HTR-8/SVneo (cell line): ENCODE data around the gene RHBDL3.
"Not testable (repeated sequence)": the region's sequence is repeated elsewhere in the genome, so short reads cannot be mapped to it uniquely, and the experiment has no call there.

ENCODE experiments used
- DNase-seq: peaks from one replicate; pipeline ENCODE4 v3.0.0; 2011; ENCODE audit warnings: low spot score, mixed read lengths; ENCODE audit not compliant: insufficient read length
- FAIRE-seq: peaks from 2 replicates; lab custom pipeline; 2011; peaks lifted over from hg19 to GRCh38; lab: Jason Lieb, UNC

RHBDL3 gene

GRCh38 chr17:32265192-32265923 lies at the start of gene RHBDL3:
TSS of gene RHBDL3 (plus strand) at chr17:32265832. CDS start at chr17:32266190, 358 bp downstream.
- DNase-seq (no peak), FAIRE-seq (no peak)

- FAIRE-seq: no peak
- DNase-seq: peak; percentile 20
Observed at GRCh38 chr17:32222621-32223020, 43.0 kb upstream of the RHBDL3 start.

DNA sequence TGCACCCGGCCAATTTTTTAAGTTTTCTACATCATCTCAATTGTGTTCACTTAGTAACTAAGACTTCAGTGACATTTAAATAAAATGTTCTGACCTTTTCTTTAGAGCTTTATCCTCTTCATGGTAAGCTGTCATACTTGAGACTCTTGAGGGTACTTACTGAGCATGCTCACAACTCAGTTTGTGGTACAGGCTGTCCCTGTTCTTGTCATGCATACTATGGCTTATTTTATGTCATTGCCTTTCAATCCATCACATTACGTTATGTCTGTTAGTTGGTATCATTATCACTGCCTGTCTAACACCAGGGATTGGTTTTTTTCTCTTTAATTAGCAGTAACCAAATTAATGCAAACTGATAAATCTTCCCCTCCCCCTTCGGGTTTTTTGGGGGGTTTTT lies 41.9 kb upstream of the RHBDL3 start:
- peak; percentile 9 for FAIRE-seq

GRCh38 chr17:32226886-32227285 lies 38.7 kb upstream of the RHBDL3 start:
- no peak for DNase-seq
- FAIRE-seq: no peak

More for the DNA sequence above, 41.9 kb upstream of the RHBDL3 start:
- no peak for DNase-seq

GRCh38 chr17:32227910-32228309 lies 37.7 kb upstream of the RHBDL3 start:
- no peak for DNase-seq
- FAIRE-seq: no peak

GRCh38 chr17:32235588-32235987 lies 30.0 kb upstream of the RHBDL3 start:
- FAIRE-seq (no peak), DNase-seq (no peak)

DNA sequence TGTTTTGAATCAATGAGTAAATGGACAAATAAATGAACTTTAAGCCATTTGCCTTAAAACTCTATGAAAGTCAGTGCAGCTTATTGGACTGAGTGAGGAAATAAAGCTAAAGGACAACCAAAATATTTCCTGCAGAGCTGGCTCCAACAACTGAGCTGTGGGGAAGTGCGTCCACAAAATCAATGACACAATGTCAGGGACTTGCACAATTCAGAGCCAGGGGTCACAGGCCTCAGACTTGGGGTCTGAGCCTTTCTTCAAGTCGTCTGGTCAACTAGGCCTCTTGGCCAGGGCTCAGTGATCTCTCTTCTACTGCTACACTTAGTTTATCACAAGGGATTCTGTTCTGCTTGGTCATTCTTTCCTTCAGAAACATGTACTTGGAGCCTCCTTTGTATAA lies 26.2 kb upstream of the RHBDL3 start:
- DNase-seq (no peak), FAIRE-seq (no peak)

GRCh38 chr17:32240750-32241149 lies 24.9 kb upstream of the RHBDL3 start:
- no peak for FAIRE-seq

GRCh38 chr17:32241640-32242039 lies 24.0 kb upstream of the RHBDL3 start:
- no peak for FAIRE-seq
- no peak for DNase-seq

More at GRCh38 chr17:32240750-32241149, 24.9 kb upstream of the RHBDL3 start:
- DNase-seq: no peak

DNA sequence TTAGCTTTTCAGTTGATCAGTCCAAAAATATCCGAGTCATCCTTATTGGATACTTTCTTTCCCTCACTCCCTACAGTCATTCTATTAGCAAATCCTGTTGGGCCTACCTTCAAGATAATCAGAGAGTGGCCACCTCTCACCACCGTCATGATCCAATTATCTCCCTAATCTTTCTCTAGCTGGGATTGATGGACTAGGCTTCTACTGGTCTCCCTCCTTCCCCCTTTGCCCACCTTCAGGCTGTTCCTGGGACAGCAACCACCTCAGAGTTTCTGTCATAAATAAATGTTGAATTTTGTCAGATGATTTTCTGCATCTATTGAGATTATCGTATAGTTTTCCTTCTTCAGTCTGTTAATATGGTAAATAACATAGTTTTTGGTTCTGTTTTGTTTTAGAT lies 16.2 kb upstream of the RHBDL3 start:
- FAIRE-seq (no peak), DNase-seq (no peak)

GRCh38 chr17:32253117-32253611 lies 12.5 kb upstream of the RHBDL3 start:
- FAIRE-seq: no peak
- peak; percentile 85 for DNase-seq

DNA sequence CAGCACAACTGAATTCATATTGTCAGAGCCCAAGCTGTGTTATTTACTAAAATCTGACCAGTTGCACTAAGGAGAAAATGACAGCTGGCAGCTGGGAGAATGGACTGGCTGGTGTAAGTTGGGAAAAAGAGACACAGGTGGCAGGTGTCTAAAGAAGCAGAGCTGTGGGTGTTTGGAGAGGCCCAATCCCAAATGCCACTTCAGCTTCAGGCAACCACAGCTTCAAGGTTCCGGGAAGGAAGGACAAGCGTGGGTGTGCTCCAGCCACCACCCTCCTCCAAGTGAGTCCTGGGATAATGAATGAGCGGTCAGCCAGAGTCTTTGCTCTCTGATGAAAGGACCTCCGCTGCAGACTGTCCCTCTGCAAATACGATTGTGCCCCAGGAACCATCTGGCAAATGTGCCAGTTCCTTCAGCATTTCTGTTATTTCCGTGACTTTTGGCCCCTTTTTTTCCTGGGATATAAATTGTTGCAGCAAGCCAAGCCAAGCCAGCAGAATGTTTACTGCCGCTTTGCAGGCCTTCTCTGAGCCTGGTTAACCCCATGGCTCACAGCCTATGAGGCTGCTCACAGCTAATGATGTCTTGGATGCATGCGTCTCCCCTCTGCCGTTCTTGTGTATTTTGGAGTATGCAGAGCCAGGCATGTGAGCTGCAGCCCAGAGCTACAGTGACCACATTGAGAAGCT lies 9.5 kb upstream of the RHBDL3 start:
- DNase-seq: no peak
- no peak for FAIRE-seq

DNA sequence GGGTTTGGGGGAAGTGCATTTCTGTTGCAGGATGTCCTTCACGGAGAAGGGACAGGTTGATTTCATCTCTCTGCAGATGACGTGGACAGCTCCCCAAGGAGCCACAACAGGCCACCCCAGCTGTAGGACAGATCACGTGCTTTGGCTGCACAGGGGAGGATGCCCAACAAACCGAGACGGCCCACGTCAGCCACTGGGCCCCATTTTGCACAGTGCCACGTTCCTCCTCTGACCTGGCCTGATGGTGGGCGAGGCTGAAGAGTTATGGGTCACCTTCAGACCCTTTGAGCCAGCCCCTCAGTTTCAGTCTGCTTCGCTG lies 9.0 kb upstream of the RHBDL3 start:
- DNase-seq (no peak), FAIRE-seq (no peak)

GRCh38 chr17:32258383-32259140 lies 7.1 kb upstream of the RHBDL3 start:
- FAIRE-seq (no peak), DNase-seq (no peak)

GRCh38 chr17:32259586-32259985 lies 6.0 kb upstream of the RHBDL3 start:
- FAIRE-seq (no peak), DNase-seq (no peak)

GRCh38 chr17:32261417-32261736 lies 4.3 kb upstream of the RHBDL3 start:
- DNase-seq (no peak), FAIRE-seq (no peak)

GRCh38 chr17:32261936-32262510 lies 3.6 kb upstream of the RHBDL3 start:
- DNase-seq (no peak), FAIRE-seq (no peak)

DNA sequence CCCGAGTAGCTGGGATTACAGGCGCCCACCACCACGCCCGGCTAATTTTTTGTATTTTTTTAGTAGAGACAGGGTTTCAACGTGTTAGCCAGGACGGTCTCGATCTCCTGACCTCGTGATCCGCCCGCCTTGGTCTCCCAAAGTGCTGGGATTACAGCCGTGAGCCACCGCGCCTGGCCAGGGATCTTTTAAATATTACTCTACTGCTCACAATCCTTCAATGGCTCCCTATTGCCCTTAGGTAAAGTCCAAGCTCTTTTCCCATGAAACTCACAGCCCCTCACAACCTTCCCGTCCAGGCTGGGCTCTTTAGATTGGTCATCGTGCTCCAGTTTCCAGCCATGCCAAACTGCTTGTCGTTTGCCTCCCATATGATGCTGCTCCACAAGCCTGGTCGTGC lies 2.1 kb upstream of the RHBDL3 start:
- FAIRE-seq, DNase-seq: not testable (repeated sequence)

GRCh38 chr17:32264140-32264799 lies 1.4 kb upstream of the RHBDL3 start:
- DNase-seq: no peak
- FAIRE-seq: no peak

- DNase-seq: no peak
- no peak for FAIRE-seq
Observed at GRCh38 chr17:32264823-32265191, 825 bp upstream of the RHBDL3 start.
